Measurements from ENCODE around the gene NF2. TPM values are rescaled to one million over a fixed set of nuclear protein-coding genes. Genes with fewer than 3 reads are reported as not detected.

Gene NF2
- total RNA-seq, 1 experiment from 2014 or later, result 190 TPM

- ATAC-seq (peak; percentile 52), DNase-seq (ENCODE audit: low read depth, low spot score) (no peak)
- Histone ChIP-seq H3K9me3 (ENCODE audit: control insufficient read depth, insufficient read depth, low read depth, low read length) (no peaks in the 10 kb centered on the region), H3K36me3 (ENCODE audit: control insufficient read depth, insufficient read depth, low read length) (no peaks in the 10 kb centered on the region), H3K27ac (ENCODE audit: low read length) (no peak overlapping the region), H3K27me3 (ENCODE audit: control insufficient read depth, insufficient read depth, low read length) (no peaks in the 10 kb centered on the region), H3K4me1 (ENCODE audit: control insufficient read depth, insufficient read depth, low read length) (peaks cover 53% of the 10 kb centered on the region), H3K4me3 (ENCODE audit: low read depth in 2 of 2, low read length in 2 of 2) (no peak overlapping the region)
- in situ Hi-C loops (cut with HindIII; ENCODE audit: low pct_unique_long_range_greater_than_20kb, low sequenced_read_pairs) (no loop called here), intact Hi-C loops (cut with micrococcal nuclease; ENCODE audit: unreplicated experiment) (no loop called here)
- ChIA-PET POLR2A (interaction anchor here (0.6 kb wide), 3 partner anchors 13 to 371 kb away, joined by 3 to 6 read pairs (median 5); no protein-coding TSS in a partner anchor), CTCF (interaction anchor here (0.5 to 1.1 kb wide), 4 partner anchors 22 to 386 kb away, joined by 3 to 9 read pairs (median 5); no protein-coding TSS in a partner anchor)
- TF ChIP-seq, protein P1, sequence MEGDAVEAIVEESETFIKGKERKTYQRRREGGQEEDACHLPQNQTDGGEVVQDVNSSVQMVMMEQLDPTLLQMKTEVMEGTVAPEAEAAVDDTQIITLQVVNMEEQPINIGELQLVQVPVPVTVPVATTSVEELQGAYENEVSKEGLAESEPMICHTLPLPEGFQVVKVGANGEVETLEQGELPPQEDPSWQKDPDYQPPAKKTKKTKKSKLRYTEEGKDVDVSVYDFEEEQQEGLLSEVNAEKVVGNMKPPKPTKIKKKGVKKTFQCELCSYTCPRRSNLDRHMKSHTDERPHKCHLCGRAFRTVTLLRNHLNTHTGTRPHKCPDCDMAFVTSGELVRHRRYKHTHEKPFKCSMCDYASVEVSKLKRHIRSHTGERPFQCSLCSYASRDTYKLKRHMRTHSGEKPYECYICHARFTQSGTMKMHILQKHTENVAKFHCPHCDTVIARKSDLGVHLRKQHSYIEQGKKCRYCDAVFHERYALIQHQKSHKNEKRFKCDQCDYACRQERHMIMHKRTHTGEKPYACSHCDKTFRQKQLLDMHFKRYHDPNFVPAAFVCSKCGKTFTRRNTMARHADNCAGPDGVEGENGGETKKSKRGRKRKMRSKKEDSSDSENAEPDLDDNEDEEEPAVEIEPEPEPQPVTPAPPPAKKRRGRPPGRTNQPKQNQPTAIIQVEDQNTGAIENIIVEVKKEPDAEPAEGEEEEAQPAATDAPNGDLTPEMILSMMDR (IDR thresholded peaks at IDR 0.05), result no peak; the same call in 1 of the 2 replicates
- BruUV-seq (replicated peaks), result no TSS peak
These were observed 98.8 kb downstream of the NF2 start for GRCh38 chr22:29702000-29702930.

- TF ChIP-seq REST (IDR thresholded peaks at IDR 0.05; ENCODE audit: insufficient read depth in 1 of 2, low read depth in 2 of 2, low read length in 1 of 2), result no peak
- TF ChIP-seq SIN3A (IDR thresholded peaks at IDR 0.05; ENCODE audit: borderline replicate concordance, insufficient read depth, low read depth, low read length), result no peak
- TF ChIP-seq TCF7L2 (IDR thresholded peaks at IDR 0.05; ENCODE audit: low read depth, low read length), result no peak
- Histone ChIP-seq H3K9me3 (ENCODE audit: control insufficient read depth, insufficient read depth, low read depth, low read length) (no peaks in the 10 kb centered on the region), H3K4me1 (ENCODE audit: control insufficient read depth, insufficient read depth, low read length) (peaks cover 53% of the 10 kb centered on the region), H3K27me3 (ENCODE audit: control insufficient read depth, insufficient read depth, low read length) (no peaks in the 10 kb centered on the region), H3K4me3 (ENCODE audit: low read depth in 2 of 2, low read length in 2 of 2) (no peak overlapping the region), H3K36me3 (ENCODE audit: control insufficient read depth, insufficient read depth, low read length) (no peaks in the 10 kb centered on the region), H3K27ac (ENCODE audit: low read length) (no peak overlapping the region)
- ChIA-PET POLR2A (no interaction called here), CTCF (interaction anchor here (0.5 to 0.6 kb wide), 2 partner anchors 71 to 385 kb away, joined by 3 to 9 read pairs; no protein-coding TSS in a partner anchor)
- DNase-seq (ENCODE audit: low read depth, low spot score) (no peak), ATAC-seq (no peak)
- no TSS peak for BruUV-seq (replicated peaks)
- in situ Hi-C loops (cut with HindIII; ENCODE audit: low pct_unique_long_range_greater_than_20kb, low sequenced_read_pairs), result no loop called here
- intact Hi-C loops (cut with micrococcal nuclease; ENCODE audit: unreplicated experiment), result no loop called here
These were observed 99.6 kb downstream of the NF2 start for GRCh38 chr22:29702931-29703501.
